T-cell (primary cell): ENCODE results near the gene A3GALT2. TPM values are rescaled to one million over a fixed set of nuclear protein-coding genes. Genes with fewer than 3 reads are reported as not detected.

Experiments used
- ATAC-seq, 4 experiments: fragments of 200-7000 bp in 3 of 4; fragments of 150-1000 bp in 1 of 4; cut with Tn5 transposase; replicated peaks in 1 of 4; 1 replicate in 3 of 4; 2 replicates in 1 of 4; pipeline ENCODE4 v1.10.0; 2021; ENCODE audit warnings: moderate library complexity in 3 of 4, mild to moderate bottlenecking in 2 of 4, moderate number of reproducible peaks in 1 of 4
- CTCF ChIA-PET, 2 donors: fragments of 300-600 bp; sonication (Branson Sonifier 250); formaldehyde crosslinking; loops; one replicate each; lab custom pipeline; 2022; ENCODE audit warnings: antibody characterized with exemption in 2 of 2; lab: Charles Lee
- POLR2A ChIA-PET, 2 donors: fragments of 300-600 bp; sonication (Branson Sonifier 250); formaldehyde crosslinking; loops; one replicate each; lab custom pipeline; 2022; ENCODE audit warnings: antibody characterized with exemption in 2 of 2; lab: Charles Lee
- DNase-seq, 35 experiments: peaks; one replicate each; pipeline versions ENCODE4 v3.0.0 to v3.0.0-alpha.2; 2013 to 2023
- H3K27ac ChIP-seq: one replicate; pipeline ENCODE4 v1.5.1; 2013; ENCODE audit warnings: low read length
- H3K27me3 ChIP-seq, 2 experiments: replicated peaks in 1 of 2; 1 replicate in 1 of 2; 2 replicates in 1 of 2; pipeline versions ENCODE4 v1.6.1 to v1.7.0; 2013; ENCODE audit warnings: low read length in 1 of 2, mixed read lengths in 1 of 2; ENCODE audit not compliant: control insufficient read depth in 2 of 2, insufficient read depth in 2 of 2; ENCODE audit errors: extremely low read depth in 1 of 2
- H3K36me3 ChIP-seq, 2 donors: 1 replicate in 1 of 2; 2 replicates in 1 of 2; pipeline versions ENCODE4 v1.6.1 to v1.7.0; 2013; ENCODE audit warnings: low read length in 1 of 2; ENCODE audit not compliant: control insufficient read depth in 2 of 2, insufficient read depth in 1 of 2; ENCODE audit errors: extremely low read depth in 1 of 2
- H3K4me1 ChIP-seq, 2 experiments: 1 replicate in 1 of 2; 2 replicates in 1 of 2; pipeline versions ENCODE4 v1.6.1 to v1.7.0; 2013; ENCODE audit warnings: low read length in 2 of 2, mixed read lengths in 1 of 2; ENCODE audit not compliant: insufficient read depth in 2 of 2, control insufficient read depth in 1 of 2; ENCODE audit errors: extremely low read depth in 1 of 2
- H3K4me3 ChIP-seq, 2 donors: 1 replicate in 1 of 2; 2 replicates in 1 of 2; pipeline versions ENCODE4 v1.5.1 to v1.7.0; 2013; ENCODE audit warnings: mild to moderate bottlenecking in 2 of 2, low read length in 1 of 2, moderate library complexity in 1 of 2; ENCODE audit not compliant: control insufficient read depth in 1 of 2; ENCODE audit errors: extremely low read depth in 1 of 2
- H3K9me3 ChIP-seq: 2 replicates; pipeline ENCODE4 v1.7.0; 2013
- H3K27ac Mint-ChIP-seq, 2 donors: one replicate each; pipeline ENCODE4 v1.8.0; 2020 to 2021; ENCODE audit warnings: mild to moderate bottlenecking in 2 of 2, mixed read lengths in 2 of 2
- H3K27me3 Mint-ChIP-seq, 2 donors: one replicate each; pipeline ENCODE4 v1.8.0; 2021 to 2022; ENCODE audit warnings: mixed read lengths in 2 of 2
- H3K36me3 Mint-ChIP-seq: one replicate; pipeline ENCODE4 v1.8.0; 2021; ENCODE audit warnings: mixed read lengths
- H3K4me1 Mint-ChIP-seq, 3 donors: one replicate each; pipeline ENCODE4 v1.8.0; 2020 to 2022; ENCODE audit warnings: mixed read lengths in 3 of 3, mild to moderate bottlenecking in 1 of 3
- H3K4me3 Mint-ChIP-seq, 3 donors: one replicate each; pipeline ENCODE4 v1.8.0; 2020 to 2022; ENCODE audit warnings: mild to moderate bottlenecking in 3 of 3, mixed read lengths in 3 of 3, moderate library complexity in 3 of 3
- H3K9me3 Mint-ChIP-seq, 3 donors: one replicate each; pipeline ENCODE4 v1.8.0; 2020 to 2022; ENCODE audit warnings: mixed read lengths in 3 of 3
- WGBS: methylation state at CpG from one replicate; pipeline ENCODE4 v1.1.5; 2013; ENCODE audit warnings: missing lambda C conversion rate; ENCODE audit not compliant: insufficient coverage; 5-methylcytosine and 5-hydroxymethylcytosine counted together
- total RNA-seq, 35 experiments: library from RNA in 6 of 35; stranded (reverse) in 6 of 35; fragments of 120-200 nt in 1 of 35; gene quantifications; one replicate each; pipeline versions ENCODE4 v1.2.1 to v1.2.4 and lab custom pipeline; 2013 to 2026

Gene A3GALT2
- total RNA-seq, 5 donors from 2014 or later (not counting 1 experiment from before 2014, with no cell fraction given) = 0.26 TPM; not detected in 4

DNA sequence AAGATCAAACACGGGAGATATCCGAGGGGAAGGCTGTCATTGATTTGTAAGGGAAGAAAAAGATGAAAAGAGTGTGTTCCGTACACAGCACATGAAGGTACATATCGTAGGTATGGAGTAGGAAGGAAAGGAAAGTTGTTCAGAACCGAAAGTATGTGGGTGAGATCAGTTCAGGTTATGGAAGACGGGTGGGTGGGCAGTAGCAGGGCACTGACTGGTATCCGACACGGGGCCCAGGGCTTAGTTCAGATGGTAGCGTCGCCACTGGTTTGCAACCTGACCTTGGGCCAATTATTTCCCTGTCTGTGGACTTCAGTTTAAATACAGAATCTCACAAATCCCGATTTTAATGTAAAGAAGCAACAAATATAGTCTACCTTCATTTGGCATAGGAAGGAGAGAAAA lies 27.8 kb upstream of the A3GALT2 start:
- POLR2A ChIA-PET = interaction anchor here (0.6 to 0.7 kb wide), 4 partner anchors 8 to 114 kb away, joined by 3 to 8 read pairs (median 4); no protein-coding TSS in a partner anchor
- no peak for ATAC-seq
- peak overlapping the region; percentile 88 to 93 (median 93) for H3K4me3 Mint-ChIP-seq

DNA sequence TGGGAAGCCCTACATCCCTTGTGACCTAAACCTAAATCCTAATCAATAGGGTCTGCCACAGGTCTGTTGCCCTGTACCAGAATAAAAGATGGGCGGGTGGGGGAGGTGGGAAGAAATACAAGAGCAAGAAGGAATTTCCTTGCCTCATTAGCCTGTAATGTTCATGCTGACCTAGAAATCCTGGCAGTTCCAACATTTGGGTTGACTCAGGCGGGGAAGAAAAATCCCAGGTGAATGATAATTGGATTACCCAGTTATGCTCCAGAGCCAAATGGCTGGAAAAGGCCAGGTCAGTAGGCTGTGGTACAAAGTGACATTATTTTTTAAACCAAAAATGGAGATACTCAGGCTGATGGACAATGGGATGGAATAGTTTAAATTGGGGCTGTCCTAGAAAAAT lies 27.3 kb upstream of the A3GALT2 start:
- peaks cover 22 to 29% of the 10 kb centered on the region in 2 experiments for H3K4me1 ChIP-seq
- Mint-ChIP-seq H3K27ac (peak overlapping the region; percentile 86 to 88), H3K27me3 (no peaks in the 10 kb centered on the region), H3K4me1 (peaks cover 50 to 61% (median 58%) of the 10 kb centered on the region in 3 donors), H3K4me3 (peak overlapping the region; percentile 88 to 93 (median 93)), H3K9me3 (no peaks in the 10 kb centered on the region), H3K36me3 (peaks cover 8% of the 10 kb centered on the region)
- peaks cover 3 to 4% of the 10 kb centered on the region in 2 donors for H3K36me3 ChIP-seq
- ChIA-PET POLR2A (interaction anchor here in 1 of 2 donors (0.6 kb wide), 2 partner anchors 26 to 114 kb away, joined by 3 to 5 read pairs; no protein-coding TSS in a partner anchor), CTCF (no interaction called here)
- no peaks in the 10 kb centered on the region for H3K27me3 ChIP-seq
- no peak for ATAC-seq
- no peaks in the 10 kb centered on the region for H3K9me3 ChIP-seq
- peak overlapping the region in 1 of 2 donors; percentile 48 for H3K4me3 ChIP-seq
- DNase-seq = no peak
- H3K27ac ChIP-seq = no peak overlapping the region
- 92% methylated on average over 2 of the region's 2 CpGs for WGBS

More for the DNA sequence above, 27.8 kb upstream of the A3GALT2 start:
- WGBS = 9% methylated on average over 8 of the region's 11 CpGs
- peaks cover under 1 to 2% of the 10 kb centered on the region in 2 donors for H3K36me3 ChIP-seq
- H3K9me3 ChIP-seq = no peaks in the 10 kb centered on the region
- H3K27me3 ChIP-seq = no peaks in the 10 kb centered on the region
- H3K36me3 Mint-ChIP-seq = peaks cover 6% of the 10 kb centered on the region
- H3K4me1 ChIP-seq = peaks cover 22 to 29% of the 10 kb centered on the region in 2 experiments
- CTCF ChIA-PET = no interaction called here
- H3K4me1 Mint-ChIP-seq = peaks cover 47 to 58% (median 55%) of the 10 kb centered on the region in 3 donors
- no peaks in the 10 kb centered on the region for H3K9me3 Mint-ChIP-seq
- peak overlapping the region; percentile 86 to 88 for H3K27ac Mint-ChIP-seq
- H3K27ac ChIP-seq = no peak overlapping the region
- peak in 1 of 35 experiments; percentile 41 for DNase-seq
- H3K27me3 Mint-ChIP-seq = no peaks in the 10 kb centered on the region
- H3K4me3 ChIP-seq = peak overlapping the region; percentile 48 to 72

DNA sequence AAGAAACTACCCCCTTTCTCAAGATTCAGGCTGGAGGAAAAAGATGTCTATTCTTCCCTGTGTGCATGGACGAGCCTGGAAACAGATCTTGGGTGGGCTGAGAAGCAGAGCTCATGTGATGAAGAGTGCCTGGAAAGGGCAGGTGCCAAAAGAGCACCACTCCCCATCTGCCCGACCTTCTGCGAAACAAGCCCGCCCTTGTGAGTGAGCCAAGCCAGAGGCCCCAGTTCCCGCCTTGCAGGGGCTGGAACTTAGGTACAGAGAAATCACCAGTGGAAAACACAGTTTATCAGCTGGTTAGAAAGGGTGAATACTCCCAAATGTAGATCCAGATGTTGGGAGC lies 26.7 kb upstream of the A3GALT2 start:
- no peaks in the 10 kb centered on the region for H3K27me3 Mint-ChIP-seq
- H3K27me3 ChIP-seq = no peaks in the 10 kb centered on the region
- POLR2A ChIA-PET = no interaction called here
- ATAC-seq = no peak
- DNase-seq = no peak
- H3K36me3 Mint-ChIP-seq = peaks cover 11% of the 10 kb centered on the region
- H3K4me1 Mint-ChIP-seq = peaks cover 55 to 65% (median 62%) of the 10 kb centered on the region in 3 donors
- no peak overlapping the region for H3K27ac ChIP-seq
- H3K27ac Mint-ChIP-seq = no peak overlapping the region
- no CpG with 5 or more reads among the region's 5 CpGs for WGBS
- H3K4me3 ChIP-seq = no peak overlapping the region
- CTCF ChIA-PET = no interaction called here
- H3K36me3 ChIP-seq = peaks cover 3 to 4% of the 10 kb centered on the region in 2 donors
- no peaks in the 10 kb centered on the region for H3K9me3 ChIP-seq
- no peaks in the 10 kb centered on the region for H3K9me3 Mint-ChIP-seq
- H3K4me3 Mint-ChIP-seq = peak overlapping the region; percentile 44 to 93 (median 88)
- peaks cover 22 to 29% of the 10 kb centered on the region in 2 experiments for H3K4me1 ChIP-seq

DNA sequence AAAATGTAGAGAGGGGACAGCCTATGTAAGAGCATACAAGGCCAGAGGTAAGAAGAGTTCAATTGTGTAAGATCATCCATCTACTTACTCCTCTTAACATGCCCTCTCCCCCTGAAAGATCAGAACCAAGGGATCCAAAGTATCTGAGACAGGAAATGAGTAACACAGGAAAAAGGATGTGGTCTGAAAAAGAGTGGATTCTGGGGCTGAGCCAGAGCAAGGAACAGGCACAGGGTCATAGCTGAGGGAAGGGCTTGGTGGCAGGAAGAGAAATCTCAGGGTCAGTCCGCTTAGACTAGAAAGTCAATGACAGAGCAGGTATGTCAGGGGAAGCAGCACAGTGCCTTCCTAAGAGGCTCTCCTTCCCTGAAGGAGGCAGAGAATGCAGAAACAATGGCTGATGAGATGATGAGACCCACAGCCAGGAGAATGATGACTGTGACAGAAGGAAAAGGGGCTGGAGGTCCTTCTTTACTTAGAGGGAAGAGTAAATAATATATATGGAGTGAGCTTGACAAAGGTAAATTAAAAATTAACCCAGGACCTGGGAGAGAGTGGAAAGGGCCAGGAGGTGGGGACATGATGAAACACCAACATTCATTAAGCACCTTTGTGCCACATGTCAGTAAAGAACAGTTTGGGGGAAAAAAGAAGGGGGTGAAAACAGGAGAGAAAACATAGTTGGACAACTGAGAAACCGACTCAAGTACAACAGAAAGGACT lies 26.2 kb upstream of the A3GALT2 start:
- peak overlapping the region in 1 of 2 donors; percentile 20 for H3K4me3 ChIP-seq
- no peak overlapping the region for H3K27ac ChIP-seq

DNA sequence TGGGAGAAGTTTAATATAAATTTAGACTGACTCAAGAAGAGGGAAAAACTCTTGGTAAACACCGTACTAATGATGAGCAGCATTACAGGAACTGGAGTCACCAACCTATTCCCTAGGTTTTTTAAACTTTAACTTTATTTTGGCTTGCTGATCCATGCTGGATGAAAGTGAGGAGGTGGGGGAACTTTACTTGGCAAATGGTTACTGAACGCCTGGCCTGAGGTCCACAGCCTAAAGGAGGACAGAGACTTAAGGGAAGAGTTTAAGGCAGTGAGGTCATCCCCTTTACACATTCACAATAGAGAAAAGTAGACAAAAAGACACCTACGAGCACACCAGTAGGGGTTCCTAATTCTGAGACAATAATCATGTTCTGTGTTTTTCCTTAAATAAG lies 25.6 kb upstream of the A3GALT2 start:
- H3K27me3 Mint-ChIP-seq = no peaks in the 10 kb centered on the region
- Histone ChIP-seq H3K4me1 (peaks cover 22 to 29% of the 10 kb centered on the region in 2 experiments), H3K4me3 (peak overlapping the region in 1 of 2 donors; percentile 20), H3K27ac (no peak overlapping the region), H3K9me3 (no peaks in the 10 kb centered on the region), H3K27me3 (no peaks in the 10 kb centered on the region), H3K36me3 (peaks cover 3 to 4% of the 10 kb centered on the region in 2 donors)
- WGBS = no CpG with 5 or more reads among the region's 3 CpGs
- DNase-seq = no peak
- no peak for ATAC-seq
- H3K4me3 Mint-ChIP-seq = peak overlapping the region in 2 of 3 donors; percentile 88 to 93
- peaks cover 58 to 70% (median 68%) of the 10 kb centered on the region in 3 donors for H3K4me1 Mint-ChIP-seq
- ChIA-PET CTCF (no interaction called here), POLR2A (no interaction called here)
- peak overlapping the region in 1 of 2 donors; percentile 12 for H3K27ac Mint-ChIP-seq
- no peaks in the 10 kb centered on the region for H3K9me3 Mint-ChIP-seq
- H3K36me3 Mint-ChIP-seq = peaks cover 12% of the 10 kb centered on the region

More for the DNA sequence above, 26.2 kb upstream of the A3GALT2 start:
- H3K27ac Mint-ChIP-seq = peak overlapping the region; percentile 67 to 69
- H3K36me3 ChIP-seq = peaks cover 3 to 4% of the 10 kb centered on the region in 2 donors
- no peaks in the 10 kb centered on the region for H3K27me3 ChIP-seq
- H3K4me1 Mint-ChIP-seq = peaks cover 58 to 69% (median 67%) of the 10 kb centered on the region in 3 donors
- H3K36me3 Mint-ChIP-seq = peaks cover 12% of the 10 kb centered on the region
- ChIA-PET CTCF (no interaction called here), POLR2A (no interaction called here)
- WGBS = 67% methylated on average over 1 of the region's 2 CpGs
- peaks cover 22 to 29% of the 10 kb centered on the region in 2 experiments for H3K4me1 ChIP-seq
- no peaks in the 10 kb centered on the region for H3K27me3 Mint-ChIP-seq
- DNase-seq = no peak
- no peaks in the 10 kb centered on the region for H3K9me3 Mint-ChIP-seq
- peak overlapping the region; percentile 44 to 93 (median 88) for H3K4me3 Mint-ChIP-seq
- no peak for ATAC-seq
- no peaks in the 10 kb centered on the region for H3K9me3 ChIP-seq

DNA sequence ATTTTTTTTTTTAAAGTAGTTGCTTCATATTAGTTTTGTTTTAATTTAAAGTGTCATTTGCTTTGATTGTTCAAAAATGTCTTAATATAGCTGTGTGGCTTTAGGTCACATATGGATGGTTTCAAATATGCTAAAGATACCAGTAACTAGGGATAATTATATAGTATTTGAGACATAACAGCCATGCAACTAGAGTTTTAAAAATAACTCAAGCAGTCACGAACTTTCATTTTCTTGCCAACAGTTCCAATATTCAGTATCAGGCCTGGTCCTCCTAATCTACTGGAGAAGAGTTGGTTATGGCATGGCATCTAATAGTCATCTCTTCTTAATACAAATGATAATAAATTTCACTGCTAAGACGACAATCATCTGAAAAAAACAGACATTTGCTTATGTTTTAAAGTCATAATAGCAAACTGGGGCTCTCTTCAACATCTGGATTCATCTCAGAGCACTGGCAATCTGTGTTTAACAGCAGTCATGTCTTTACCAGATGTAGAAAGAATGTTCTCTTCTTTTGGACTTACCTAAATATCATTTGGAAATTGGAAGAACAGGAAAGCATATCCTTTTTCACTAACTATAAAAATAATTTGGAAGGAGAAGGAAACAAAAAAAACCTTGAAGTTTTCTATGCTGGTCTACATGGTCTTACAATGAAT lies 24.1 kb upstream of the A3GALT2 start:
- DNase-seq (no peak), ATAC-seq (no peak)
- ChIA-PET POLR2A (no interaction called here), CTCF (no interaction called here)
- no peaks in the 10 kb centered on the region for H3K9me3 Mint-ChIP-seq
- no peaks in the 10 kb centered on the region for H3K27me3 ChIP-seq
- H3K36me3 Mint-ChIP-seq = peaks cover 16% of the 10 kb centered on the region
- no peak overlapping the region for H3K4me3 Mint-ChIP-seq
- H3K27ac Mint-ChIP-seq = no peak overlapping the region
- peaks cover 60 to 73% (median 71%) of the 10 kb centered on the region in 3 donors for H3K4me1 Mint-ChIP-seq
- H3K4me3 ChIP-seq = no peak overlapping the region
- H3K27ac ChIP-seq = no peak overlapping the region
- no peaks in the 10 kb centered on the region for H3K27me3 Mint-ChIP-seq
- peaks cover 22 to 26% of the 10 kb centered on the region in 2 experiments for H3K4me1 ChIP-seq
- H3K9me3 ChIP-seq = no peaks in the 10 kb centered on the region
- no CpG with 5 or more reads among the region's 2 CpGs for WGBS
- H3K36me3 ChIP-seq = peaks cover 3 to 4% of the 10 kb centered on the region in 2 donors
